ENCODE results near the gene HAUS1.

DNA sequence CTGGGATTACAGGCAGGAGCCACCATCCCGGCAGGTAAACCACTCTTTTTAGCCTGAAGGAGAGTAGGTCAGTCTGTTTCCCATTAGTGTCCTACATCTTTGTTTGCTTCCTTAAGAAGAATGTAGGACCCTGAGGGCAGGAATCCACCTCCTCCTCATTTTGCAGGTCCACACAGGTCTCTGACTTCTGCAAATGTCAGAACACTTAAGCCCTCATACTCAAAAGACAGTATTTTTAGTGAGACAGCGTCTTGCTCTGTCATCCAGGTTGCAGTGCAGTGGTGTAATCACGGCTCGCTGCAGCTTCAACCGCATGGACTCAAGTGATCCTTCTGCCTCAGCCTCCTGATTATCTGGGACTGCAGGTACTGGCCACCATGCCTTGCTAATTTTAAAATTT lies 41.4 kb upstream of the HAUS1 start:
- TF ChIP-seq CTCF (conservative IDR thresholded peaks at IDR 0.05; ENCODE audit: low read length) (no peak), EZH2phosphoT487 (IDR thresholded peaks at IDR 0.05; ENCODE audit: borderline replicate concordance) (no peak)

Measured in Loucy (cell line).